GM23248 (cell line): Measurements from ENCODE around the gene STX8.

Source experiments
- EZH2 ChIP-seq: fragments of 200-600 bp; sonication (generic); IDR thresholded peaks from 2 replicates; pipeline ENCODE4 v1.6.1; 2018; ENCODE audit warnings: antibody characterized with exemption, mild to moderate bottlenecking; ENCODE audit not compliant: insufficient read depth, poor library complexity, severe bottlenecking
- EZH2phosphoT487 ChIP-seq: fragments of 200-600 bp; sonication (generic); IDR thresholded peaks from 2 replicates; pipeline ENCODE4 v1.6.1; 2018; ENCODE audit warnings: antibody characterized with exemption, moderate library complexity, mild to moderate bottlenecking, low read depth; ENCODE audit not compliant: insufficient read depth

DNA sequence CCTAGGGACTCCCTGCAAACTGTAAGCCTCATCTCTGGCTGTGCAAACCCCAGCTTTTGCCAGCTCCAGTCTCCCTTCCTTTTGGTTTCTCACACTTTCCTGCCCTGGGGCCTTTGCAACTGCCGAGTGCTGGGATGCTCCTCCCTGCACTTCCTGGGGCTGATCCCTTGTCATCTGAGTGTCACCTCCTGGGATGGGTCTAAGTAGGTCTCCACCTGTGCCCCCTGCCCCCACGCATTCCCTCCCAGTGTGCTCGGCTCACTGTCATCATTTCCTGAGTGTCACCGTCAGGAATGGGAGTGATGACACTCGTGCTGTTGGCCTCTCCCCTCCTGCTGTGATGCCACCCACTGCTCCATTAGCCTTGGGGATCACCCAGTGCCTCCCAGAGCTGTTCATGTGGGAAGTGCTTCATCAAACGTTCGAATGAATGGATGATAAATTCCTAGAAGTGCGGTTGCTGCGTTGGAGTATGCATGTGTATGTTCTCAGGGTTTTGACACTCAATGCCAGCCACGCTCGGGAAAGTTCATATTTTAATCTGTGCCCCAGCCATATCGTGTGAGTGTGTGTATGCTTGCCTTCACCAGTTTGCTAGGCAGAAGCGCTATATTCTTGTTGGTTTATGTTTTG is 364.4 kb downstream of the STX8 start:
- TF ChIP-seq EZH2 (no peak), EZH2phosphoT487 (no peak)
